Testis (tissue), 2 donors: Measurements from ENCODE around the gene EIF4E1B.

Experiments
- CTCF ChIP-seq, 3 experiments: fragments of 450-650 bp in 2 of 3; fragments of 200-600 bp in 1 of 3; sonication (generic) in 1 of 3; IDR thresholded peaks; one replicate each; pipeline ENCODE4 v1.5.1; 2016 to 2019; ENCODE audit warnings: antibody characterized with exemption in 3 of 3, mild to moderate bottlenecking in 2 of 3, moderate library complexity in 1 of 3
- POLR2A ChIP-seq: fragments of 450-650 bp; IDR thresholded peaks from one replicate; pipeline ENCODE4 v1.6.1; 2017; ENCODE audit warnings: antibody characterized with exemption, mild to moderate bottlenecking, moderate library complexity

DNA sequence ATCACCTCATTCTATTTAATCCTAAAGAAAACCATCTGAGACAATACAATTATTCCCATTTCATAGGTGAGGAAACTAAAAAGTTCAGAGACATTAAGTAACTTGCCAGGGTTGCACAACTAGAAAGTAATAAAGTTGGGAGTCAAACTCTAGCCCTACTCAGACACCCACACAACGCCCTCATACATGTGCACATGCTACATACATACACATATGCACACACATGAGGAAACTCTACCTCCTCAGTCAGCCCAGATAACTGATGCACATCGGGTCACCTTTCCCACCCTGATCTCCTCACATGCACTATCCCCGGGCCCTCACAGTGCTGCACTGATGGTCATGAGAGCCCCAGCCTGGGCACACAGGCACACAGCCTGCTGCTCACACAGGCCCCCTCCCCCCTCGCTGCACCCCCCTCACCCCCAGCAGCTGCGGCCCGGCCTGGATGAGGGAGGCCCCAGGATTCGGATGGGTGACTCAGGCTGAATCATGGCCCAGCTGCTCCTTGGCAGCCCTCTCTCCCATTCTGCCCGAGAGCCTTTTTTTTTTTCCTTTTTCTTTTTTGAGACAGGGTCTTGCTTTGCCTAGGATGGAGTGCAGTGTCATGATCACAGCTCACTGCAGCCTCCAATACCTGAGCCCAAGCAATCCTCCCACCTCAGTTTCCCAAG, 15.5 kb upstream of the EIF4E1B start:
- TF ChIP-seq POLR2A, result no peak
- no peak for TF ChIP-seq CTCF (IDR thresholded peaks at IDR 0.05)
